ENCODE results near the gene NPY4R2. TPM values are rescaled to one million over a fixed set of nuclear protein-coding genes. Genes with fewer than 3 reads are reported as not detected.
"Not testable (repeated sequence)": the region's sequence is repeated elsewhere in the genome, so short reads cannot be mapped to it uniquely, and the experiment has no call there.

NPY4R2 gene
- not detected for total RNA-seq

GRCh38 chr10:47918475-47918874 is at the start of gene NPY4R2:
Gene NPY4R2 (plus strand): TSS chr10:47918662. CDS start chr10:47921988, 3,326 bp downstream.
- ATAC-seq; H3K4me3 Mint-ChIP-seq; POLR2A ChIA-PET; DNase-seq; CTCF ChIA-PET; intact Hi-C loops (cut with DNase I, micrococcal nuclease); H3K36me3 Mint-ChIP-seq (ENCODE audit: low read depth); H3K27ac Mint-ChIP-seq; H3K4me1 Mint-ChIP-seq; H3K27me3 Mint-ChIP-seq; H3K9me3 Mint-ChIP-seq (ENCODE audit: low read depth): not testable (repeated sequence)

GRCh38 chr10:47870887-47871286 is 47.6 kb upstream of the NPY4R2 start:
- not testable (repeated sequence) for H3K4me3 Mint-ChIP-seq; H3K27me3 Mint-ChIP-seq; H3K36me3 Mint-ChIP-seq (ENCODE audit: low read depth)

GRCh38 chr10:47871485-47872180 is 46.8 kb upstream of the NPY4R2 start:
- CTCF ChIA-PET; H3K4me3 Mint-ChIP-seq; POLR2A ChIA-PET; H3K27me3 Mint-ChIP-seq; H3K9me3 Mint-ChIP-seq (ENCODE audit: low read depth); ATAC-seq; H3K36me3 Mint-ChIP-seq (ENCODE audit: low read depth); H3K4me1 Mint-ChIP-seq; DNase-seq; intact Hi-C loops (cut with DNase I, micrococcal nuclease); H3K27ac Mint-ChIP-seq: not testable (repeated sequence)

More at GRCh38 chr10:47870887-47871286, 47.6 kb upstream of the NPY4R2 start:
- ATAC-seq; intact Hi-C loops (cut with DNase I, micrococcal nuclease); DNase-seq; H3K4me1 Mint-ChIP-seq; H3K27ac Mint-ChIP-seq; CTCF ChIA-PET; H3K9me3 Mint-ChIP-seq (ENCODE audit: low read depth); POLR2A ChIA-PET: not testable (repeated sequence)

DNA sequence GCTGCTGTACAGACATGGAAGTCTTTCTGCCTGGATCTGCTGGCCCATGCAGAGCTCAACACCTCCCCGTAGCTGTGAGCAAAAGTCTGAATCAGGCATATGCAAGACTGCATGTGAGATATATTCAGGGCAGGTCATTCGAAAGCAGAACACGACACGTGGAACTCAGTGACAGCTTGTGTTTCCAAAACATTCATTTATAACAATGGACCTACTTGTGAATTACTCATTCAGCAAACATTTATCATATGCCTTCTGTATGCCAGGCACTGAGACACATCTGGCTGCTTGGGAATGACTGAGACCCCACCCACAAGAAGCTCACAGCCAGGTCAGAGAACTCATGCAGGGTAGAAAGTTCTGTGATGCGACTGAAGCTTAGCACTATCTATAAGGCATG is 46.2 kb upstream of the NPY4R2 start:
- intact Hi-C loops (cut with DNase I, micrococcal nuclease); H3K36me3 Mint-ChIP-seq (ENCODE audit: low read depth); H3K27me3 Mint-ChIP-seq; H3K4me1 Mint-ChIP-seq; DNase-seq; H3K4me3 Mint-ChIP-seq; POLR2A ChIA-PET; H3K9me3 Mint-ChIP-seq (ENCODE audit: low read depth); CTCF ChIA-PET; H3K27ac Mint-ChIP-seq; ATAC-seq: not testable (repeated sequence)

DNA sequence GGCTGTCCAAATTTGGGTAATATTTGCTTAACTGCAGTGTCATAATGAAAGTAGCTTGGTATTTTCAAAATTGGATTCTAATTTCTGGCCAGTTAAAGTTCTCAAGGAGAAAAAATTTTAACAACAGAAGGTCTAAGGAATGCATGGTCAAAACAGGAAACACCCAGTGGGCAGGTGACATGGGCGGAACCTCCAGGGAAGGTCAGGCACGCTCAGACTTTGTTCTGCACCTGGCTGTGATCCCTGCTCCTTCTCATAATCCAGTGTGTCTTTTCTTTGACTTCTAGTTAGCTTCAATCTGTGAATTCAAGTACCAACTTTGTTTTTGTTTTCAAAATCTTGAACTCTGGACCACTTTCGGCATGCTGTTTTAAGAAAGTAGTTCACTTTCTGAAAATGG is 34.2 kb upstream of the NPY4R2 start:
- CTCF ChIA-PET; H3K36me3 Mint-ChIP-seq (ENCODE audit: low read depth); ATAC-seq; POLR2A ChIA-PET; intact Hi-C loops (cut with DNase I, micrococcal nuclease); H3K27me3 Mint-ChIP-seq; DNase-seq; H3K9me3 Mint-ChIP-seq (ENCODE audit: low read depth); H3K4me1 Mint-ChIP-seq; H3K27ac Mint-ChIP-seq; H3K4me3 Mint-ChIP-seq: not testable (repeated sequence)

DNA sequence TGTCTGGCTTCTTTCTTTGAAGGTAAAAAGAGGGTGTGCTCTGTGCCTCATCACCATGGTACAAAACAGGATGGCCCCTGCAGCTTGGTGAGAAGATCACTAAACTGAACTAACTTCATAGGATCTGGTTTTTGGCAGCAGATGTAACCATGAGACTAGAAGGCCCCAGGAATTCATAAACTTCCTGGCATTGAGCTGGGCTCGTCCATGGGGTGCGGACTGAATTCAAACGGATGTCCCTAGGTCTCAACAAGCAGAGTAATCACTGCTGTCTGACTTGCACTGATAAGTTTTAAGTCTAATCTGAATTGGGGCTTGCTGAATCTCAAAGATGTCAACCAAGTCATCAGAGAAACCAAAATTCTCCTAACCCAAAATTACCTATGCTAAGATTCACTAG is 33.5 kb upstream of the NPY4R2 start:
- H3K4me3 Mint-ChIP-seq; CTCF ChIA-PET; H3K36me3 Mint-ChIP-seq (ENCODE audit: low read depth); DNase-seq; H3K9me3 Mint-ChIP-seq (ENCODE audit: low read depth); intact Hi-C loops (cut with DNase I, micrococcal nuclease); H3K27me3 Mint-ChIP-seq; H3K27ac Mint-ChIP-seq; POLR2A ChIA-PET; ATAC-seq; H3K4me1 Mint-ChIP-seq: not testable (repeated sequence)

- H3K9me3 Mint-ChIP-seq (ENCODE audit: low read depth); H3K27me3 Mint-ChIP-seq; H3K4me3 Mint-ChIP-seq; intact Hi-C loops (cut with DNase I, micrococcal nuclease); CTCF ChIA-PET; POLR2A ChIA-PET; DNase-seq; ATAC-seq; H3K4me1 Mint-ChIP-seq; H3K36me3 Mint-ChIP-seq (ENCODE audit: low read depth); H3K27ac Mint-ChIP-seq: not testable (repeated sequence)
Observed at GRCh38 chr10:47886356-47886755, 32.1 kb upstream of the NPY4R2 start.

GRCh38 chr10:47886827-47887226 is 31.6 kb upstream of the NPY4R2 start:
- CTCF ChIA-PET; H3K9me3 Mint-ChIP-seq (ENCODE audit: low read depth); H3K36me3 Mint-ChIP-seq (ENCODE audit: low read depth); POLR2A ChIA-PET; DNase-seq; H3K4me3 Mint-ChIP-seq; ATAC-seq; H3K27me3 Mint-ChIP-seq; H3K4me1 Mint-ChIP-seq; intact Hi-C loops (cut with DNase I, micrococcal nuclease); H3K27ac Mint-ChIP-seq: not testable (repeated sequence)

DNA sequence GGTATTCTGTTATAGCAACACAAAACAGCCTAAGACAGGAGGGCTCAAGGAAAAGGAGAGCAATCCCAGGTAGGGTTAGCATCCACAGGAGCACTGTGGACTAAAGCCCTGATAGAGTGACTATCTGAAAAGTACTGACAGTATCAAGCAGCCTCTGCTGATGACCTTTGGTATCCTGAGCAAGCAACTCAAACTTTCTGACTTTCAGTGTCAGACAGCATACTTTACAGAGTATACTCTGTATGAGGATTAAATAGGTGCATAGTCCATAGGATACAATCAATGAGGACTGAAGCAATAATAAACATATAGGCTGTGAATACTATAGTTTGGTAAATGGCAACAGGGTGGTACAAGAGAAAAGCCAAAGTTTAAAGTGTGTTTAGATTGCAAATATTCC is 27.7 kb upstream of the NPY4R2 start:
- intact Hi-C loops (cut with DNase I, micrococcal nuclease); H3K36me3 Mint-ChIP-seq (ENCODE audit: low read depth); DNase-seq; H3K27me3 Mint-ChIP-seq; ATAC-seq; H3K4me1 Mint-ChIP-seq; H3K27ac Mint-ChIP-seq; H3K4me3 Mint-ChIP-seq; POLR2A ChIA-PET; CTCF ChIA-PET; H3K9me3 Mint-ChIP-seq (ENCODE audit: low read depth): not testable (repeated sequence)

DNA sequence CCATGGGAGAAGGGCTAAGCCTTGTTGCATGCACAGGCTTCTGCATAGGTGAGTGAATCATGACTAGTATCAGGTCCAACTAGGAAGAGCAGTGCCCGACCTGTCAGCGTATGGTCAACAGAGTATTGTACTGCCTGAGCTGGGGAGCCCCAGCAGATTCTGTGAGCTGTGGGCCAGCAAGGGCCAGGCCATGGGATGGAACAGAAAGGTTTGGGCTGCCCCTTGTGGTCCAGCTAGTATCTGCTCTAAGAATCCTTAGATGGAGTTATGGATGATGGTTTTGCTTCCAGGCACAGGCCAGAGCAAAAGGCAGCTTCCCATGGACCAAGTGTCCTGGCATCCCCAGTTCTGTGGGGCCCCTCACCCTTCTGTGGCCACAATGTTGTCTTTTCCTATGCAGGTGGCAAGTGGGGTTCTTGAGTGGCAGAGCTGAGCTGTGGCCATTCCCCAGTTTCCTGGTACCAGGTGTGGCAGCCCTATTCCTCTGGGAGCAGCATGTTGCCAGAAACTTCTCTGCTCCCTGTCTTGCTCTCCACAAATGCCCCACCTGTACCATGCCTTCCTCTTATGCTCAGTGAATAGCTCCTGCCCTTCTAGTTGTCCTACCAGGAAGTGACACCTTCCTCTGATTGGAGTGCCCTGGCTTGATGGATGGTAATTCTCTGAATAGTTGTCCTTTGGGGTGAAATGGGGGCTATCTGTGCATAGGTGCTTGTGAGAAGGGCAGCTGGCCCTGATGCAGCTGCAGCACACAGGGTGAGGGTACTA is 25.8 kb upstream of the NPY4R2 start:
- H3K27ac Mint-ChIP-seq = not testable (repeated sequence)

GRCh38 chr10:47894571-47894970 is 23.9 kb upstream of the NPY4R2 start:
- H3K9me3 Mint-ChIP-seq (ENCODE audit: low read depth); ATAC-seq: not testable (repeated sequence)

More for the DNA sequence above, 25.8 kb upstream of the NPY4R2 start:
- POLR2A ChIA-PET; DNase-seq; H3K9me3 Mint-ChIP-seq (ENCODE audit: low read depth); intact Hi-C loops (cut with DNase I, micrococcal nuclease); H3K4me3 Mint-ChIP-seq; CTCF ChIA-PET; H3K4me1 Mint-ChIP-seq; ATAC-seq; H3K27me3 Mint-ChIP-seq; H3K36me3 Mint-ChIP-seq (ENCODE audit: low read depth): not testable (repeated sequence)

DNA sequence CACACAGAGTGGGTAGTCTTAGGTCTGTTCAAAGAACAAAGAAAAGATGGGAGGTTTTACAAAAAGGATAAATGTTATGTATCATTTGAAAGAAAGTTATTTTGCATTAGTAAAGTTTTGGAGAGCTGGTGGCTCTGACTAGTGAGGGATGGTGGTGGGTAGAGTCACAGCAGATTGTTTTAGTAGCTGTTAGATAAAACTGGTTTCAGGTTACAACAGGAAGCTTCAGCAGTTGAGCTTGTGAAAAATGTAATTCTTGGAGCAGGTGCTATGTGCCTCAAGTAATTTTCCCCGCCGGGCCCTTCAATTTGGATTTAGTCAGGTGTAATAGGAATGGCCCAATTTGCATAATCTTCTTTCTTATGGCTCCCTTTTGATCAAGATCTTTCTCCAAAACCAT is 20.6 kb upstream of the NPY4R2 start:
- H3K4me3 Mint-ChIP-seq; H3K36me3 Mint-ChIP-seq (ENCODE audit: low read depth); H3K4me1 Mint-ChIP-seq; ATAC-seq; DNase-seq; H3K27ac Mint-ChIP-seq; POLR2A ChIA-PET; CTCF ChIA-PET; H3K27me3 Mint-ChIP-seq; intact Hi-C loops (cut with DNase I, micrococcal nuclease); H3K9me3 Mint-ChIP-seq (ENCODE audit: low read depth): not testable (repeated sequence)

More at GRCh38 chr10:47894571-47894970, 23.9 kb upstream of the NPY4R2 start:
- H3K4me1 Mint-ChIP-seq; POLR2A ChIA-PET; intact Hi-C loops (cut with DNase I, micrococcal nuclease); H3K4me3 Mint-ChIP-seq; H3K36me3 Mint-ChIP-seq (ENCODE audit: low read depth); H3K27ac Mint-ChIP-seq; H3K27me3 Mint-ChIP-seq; DNase-seq; CTCF ChIA-PET: not testable (repeated sequence)

Measured in activated CD4-positive, alpha-beta T cell treated with anti-CD3 and anti-CD28 coated beads for 36 hours (primary cell).